Natural killer cell (primary cell): ENCODE results near the gene ZNF575. TPM values are rescaled to one million over a fixed set of nuclear protein-coding genes. Genes with fewer than 3 reads are reported as not detected.
A peak's percentile ranks its signal among the peaks of the same experiment; 100 is the strongest.

Source experiments
- ATAC-seq, 3 donors: fragments of 150-1000 bp in 2 of 3; fragments of 200-7000 bp in 1 of 3; cut with Tn5 transposase; 1 replicate in 1 of 3; 2 replicates in 2 of 3; pipeline ENCODE4 v1.10.0; 2021; ENCODE audit warnings: mild to moderate bottlenecking in 2 of 3, moderate library complexity in 2 of 3
- DNase-seq, 2 donors: peaks; one replicate each; pipeline versions ENCODE4 v3.0.0 to v3.0.0-alpha.2; 2013 to 2021; ENCODE audit warnings: mixed read lengths in 1 of 2
- H3K27ac ChIP-seq: one replicate; pipeline ENCODE4 v1.5.1; 2013; ENCODE audit warnings: mild to moderate bottlenecking, low read length
- H3K27me3 ChIP-seq: one replicate; pipeline ENCODE4 v1.6.1; 2013; ENCODE audit warnings: low read length; ENCODE audit not compliant: control insufficient read depth, insufficient read depth
- H3K36me3 ChIP-seq: one replicate; pipeline ENCODE4 v1.6.1; 2013; ENCODE audit warnings: low read length; ENCODE audit not compliant: control insufficient read depth, insufficient read depth
- H3K4me1 ChIP-seq: one replicate; pipeline ENCODE4 v1.6.1; 2013; ENCODE audit warnings: low read length; ENCODE audit not compliant: control insufficient read depth, insufficient read depth
- H3K4me3 ChIP-seq: one replicate; pipeline ENCODE4 v1.5.1; 2013; ENCODE audit warnings: low read length
- H3K9me3 ChIP-seq: one replicate; pipeline ENCODE4 v1.6.1; 2013; ENCODE audit warnings: low read length; ENCODE audit not compliant: control insufficient read depth, insufficient read depth
- H3K27ac Mint-ChIP-seq, 2 donors: one replicate each; pipeline ENCODE4 v1.8.0; 2022; ENCODE audit warnings: mild to moderate bottlenecking in 2 of 2, mixed read lengths in 2 of 2, moderate library complexity in 1 of 2
- H3K27me3 Mint-ChIP-seq, 2 donors: one replicate each; pipeline ENCODE4 v1.8.0; 2022; ENCODE audit warnings: low read depth in 2 of 2, mixed read lengths in 2 of 2
- H3K36me3 Mint-ChIP-seq: one replicate; pipeline ENCODE4 v1.8.0; 2022; ENCODE audit warnings: mixed read lengths
- H3K4me1 Mint-ChIP-seq, 2 donors: one replicate each; pipeline ENCODE4 v1.8.0; 2022; ENCODE audit warnings: mixed read lengths in 2 of 2
- H3K4me3 Mint-ChIP-seq: one replicate; pipeline ENCODE4 v1.8.0; 2022; ENCODE audit warnings: mild to moderate bottlenecking, moderate library complexity, mixed read lengths
- H3K9me3 Mint-ChIP-seq, 2 donors: one replicate each; pipeline ENCODE4 v1.8.0; 2022; ENCODE audit warnings: mixed read lengths in 2 of 2
- WGBS: methylation state at CpG from one replicate; pipeline ENCODE4 v1.1.7; 2013; ENCODE audit warnings: missing lambda C conversion rate; ENCODE audit not compliant: insufficient coverage; 5-methylcytosine and 5-hydroxymethylcytosine counted together
- intact Hi-C: fragments of 100-400 bp; cut with micrococcal nuclease; formaldehyde crosslinking; loops from one replicate; pipeline ENCODE4 v1.14.2; 2022
- total RNA-seq, 4 donors: library from RNA; stranded (reverse); fragments of 120-200 nt in 1 of 4; gene quantifications; one replicate each; pipeline versions ENCODE4 v1.2.3 to v1.2.4, GENCODE V29; 2013 to 2022
- TF ChIP-seq, protein P1 (sequence below): fragments of 200-600 bp; IDR thresholded peaks from one replicate; pipeline ENCODE4 v1.8.0; 2022; ENCODE audit warnings: antibody characterized with exemption

The ZNF575 gene
- total RNA-seq, 3 donors from 2014 or later (not counting 1 experiment from before 2014, with no cell fraction given), result 1.9 to 5.4 (median 3.9) TPM

GRCh38 chr19:43534816-43535761, 2.1 kb downstream of the ZNF575 start:
- Histone ChIP-seq H3K9me3 (peaks cover 3% of the 10 kb centered on the region), H3K4me3 (no peak overlapping the region), H3K27ac (no peak overlapping the region), H3K4me1 (peaks cover 23% of the 10 kb centered on the region), H3K36me3 (peaks cover 11% of the 10 kb centered on the region), H3K27me3 (no peaks in the 10 kb centered on the region)
- peak; percentile 44 to 58 for DNase-seq
- ATAC-seq, result no peak
- intact Hi-C loops, result loop anchor here (1.0 kb wide), 1 partner anchor 59 kb away; no protein-coding TSS in a partner anchor
- WGBS, result 90% methylated on average over 62 of the region's 62 CpGs
- Mint-ChIP-seq H3K27ac (peak overlapping the region; percentile 92 to 93), H3K9me3 (peaks cover 0 to 2% of the 10 kb centered on the region in 2 donors), H3K27me3 (no peaks in the 10 kb centered on the region), H3K4me1 (peaks cover 30 to 34% of the 10 kb centered on the region in 2 donors), H3K36me3 (peaks cover 13% of the 10 kb centered on the region), H3K4me3 (peak overlapping the region; percentile 67)
- TF ChIP-seq, protein P1, sequence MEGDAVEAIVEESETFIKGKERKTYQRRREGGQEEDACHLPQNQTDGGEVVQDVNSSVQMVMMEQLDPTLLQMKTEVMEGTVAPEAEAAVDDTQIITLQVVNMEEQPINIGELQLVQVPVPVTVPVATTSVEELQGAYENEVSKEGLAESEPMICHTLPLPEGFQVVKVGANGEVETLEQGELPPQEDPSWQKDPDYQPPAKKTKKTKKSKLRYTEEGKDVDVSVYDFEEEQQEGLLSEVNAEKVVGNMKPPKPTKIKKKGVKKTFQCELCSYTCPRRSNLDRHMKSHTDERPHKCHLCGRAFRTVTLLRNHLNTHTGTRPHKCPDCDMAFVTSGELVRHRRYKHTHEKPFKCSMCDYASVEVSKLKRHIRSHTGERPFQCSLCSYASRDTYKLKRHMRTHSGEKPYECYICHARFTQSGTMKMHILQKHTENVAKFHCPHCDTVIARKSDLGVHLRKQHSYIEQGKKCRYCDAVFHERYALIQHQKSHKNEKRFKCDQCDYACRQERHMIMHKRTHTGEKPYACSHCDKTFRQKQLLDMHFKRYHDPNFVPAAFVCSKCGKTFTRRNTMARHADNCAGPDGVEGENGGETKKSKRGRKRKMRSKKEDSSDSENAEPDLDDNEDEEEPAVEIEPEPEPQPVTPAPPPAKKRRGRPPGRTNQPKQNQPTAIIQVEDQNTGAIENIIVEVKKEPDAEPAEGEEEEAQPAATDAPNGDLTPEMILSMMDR, result peak; percentile 22

DNA sequence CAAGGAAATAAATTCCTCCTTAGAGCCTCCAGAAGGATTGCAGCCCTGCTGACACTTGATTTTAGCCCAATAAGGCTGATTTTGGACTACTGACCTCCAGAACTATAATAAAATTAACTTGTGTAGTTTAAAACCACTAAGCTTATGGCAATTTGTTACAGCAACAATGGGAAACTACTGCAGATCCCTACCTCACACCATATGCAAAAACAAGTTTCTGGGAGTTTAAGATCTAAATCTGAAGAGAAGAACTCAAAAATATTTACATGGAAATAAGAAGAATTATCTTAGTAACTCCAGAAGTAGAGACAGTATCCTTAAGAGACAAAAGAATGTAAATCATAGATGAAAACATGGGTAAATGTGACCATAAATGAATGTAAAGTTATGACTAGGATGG, 5.9 kb downstream of the ZNF575 start:
- Mint-ChIP-seq H3K4me3 (no peak overlapping the region), H3K27me3 (no peaks in the 10 kb centered on the region), H3K27ac (no peak overlapping the region), H3K9me3 (peaks cover 0 to 2% of the 10 kb centered on the region in 2 donors), H3K4me1 (peaks cover 13 to 20% of the 10 kb centered on the region in 2 donors), H3K36me3 (peaks cover 13% of the 10 kb centered on the region)
- Histone ChIP-seq H3K36me3 (peaks cover 32% of the 10 kb centered on the region), H3K27ac (no peak overlapping the region), H3K4me1 (peaks cover 7% of the 10 kb centered on the region), H3K9me3 (peaks cover 3% of the 10 kb centered on the region), H3K27me3 (no peaks in the 10 kb centered on the region), H3K4me3 (no peak overlapping the region)
- TF ChIP-seq, protein P1, result no peak
- intact Hi-C loops, result no loop called here
- ATAC-seq (no peak), DNase-seq (no peak)

DNA sequence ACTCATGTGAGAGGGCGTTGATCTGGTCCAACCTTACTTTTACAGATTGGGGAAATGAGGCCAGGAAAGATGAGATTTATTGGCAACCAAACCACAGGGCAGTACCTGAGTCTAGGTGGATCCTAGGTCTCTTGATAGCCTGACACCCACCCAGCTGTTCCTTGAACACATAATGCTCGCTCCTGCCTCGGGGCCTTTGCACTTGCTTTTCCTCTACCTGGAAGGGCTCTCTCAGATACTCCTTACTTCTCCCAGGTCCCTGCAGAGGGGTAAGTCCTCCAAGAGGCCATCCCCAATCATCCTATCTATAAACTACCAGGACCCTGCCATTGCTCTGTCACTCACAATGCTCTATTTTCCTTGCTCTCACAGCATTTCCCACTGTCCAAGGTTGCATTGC, 7.4 kb downstream of the ZNF575 start:
- peaks cover 13% of the 10 kb centered on the region for H3K36me3 Mint-ChIP-seq
- TF ChIP-seq, protein P1, result no peak
- Histone ChIP-seq H3K4me1 (no peaks in the 10 kb centered on the region), H3K27ac (no peak overlapping the region), H3K4me3 (no peak overlapping the region), H3K9me3 (peaks cover 3% of the 10 kb centered on the region), H3K36me3 (peaks cover 39% of the 10 kb centered on the region), H3K27me3 (no peaks in the 10 kb centered on the region)
- H3K27me3 Mint-ChIP-seq, result no peaks in the 10 kb centered on the region
- ATAC-seq, result no peak
- intact Hi-C loops, result no loop called here
- no peak overlapping the region for H3K4me3 Mint-ChIP-seq
- no peak for DNase-seq
- peaks cover 7 to 10% of the 10 kb centered on the region in 2 donors for H3K4me1 Mint-ChIP-seq
- H3K9me3 Mint-ChIP-seq, result peaks cover 0 to 2% of the 10 kb centered on the region in 2 donors
- 93% methylated on average over 3 of the region's 3 CpGs for WGBS
- peak overlapping the region in 1 of 2 donors; percentile 13 for H3K27ac Mint-ChIP-seq
